MV-4-11 (cell line): ENCODE data around the gene TTLL10.
A peak's percentile ranks its signal among the peaks of the same experiment; 100 is the strongest.
"Not testable (repeated sequence)": the region's sequence is repeated elsewhere in the genome, so short reads cannot be mapped to it uniquely, and the experiment has no call there.

Source experiments
- DNase-seq: peaks from one replicate; lab custom pipeline; 2025; lab: John Stamatoyannopoulos, UW

Gene TTLL10

DNA sequence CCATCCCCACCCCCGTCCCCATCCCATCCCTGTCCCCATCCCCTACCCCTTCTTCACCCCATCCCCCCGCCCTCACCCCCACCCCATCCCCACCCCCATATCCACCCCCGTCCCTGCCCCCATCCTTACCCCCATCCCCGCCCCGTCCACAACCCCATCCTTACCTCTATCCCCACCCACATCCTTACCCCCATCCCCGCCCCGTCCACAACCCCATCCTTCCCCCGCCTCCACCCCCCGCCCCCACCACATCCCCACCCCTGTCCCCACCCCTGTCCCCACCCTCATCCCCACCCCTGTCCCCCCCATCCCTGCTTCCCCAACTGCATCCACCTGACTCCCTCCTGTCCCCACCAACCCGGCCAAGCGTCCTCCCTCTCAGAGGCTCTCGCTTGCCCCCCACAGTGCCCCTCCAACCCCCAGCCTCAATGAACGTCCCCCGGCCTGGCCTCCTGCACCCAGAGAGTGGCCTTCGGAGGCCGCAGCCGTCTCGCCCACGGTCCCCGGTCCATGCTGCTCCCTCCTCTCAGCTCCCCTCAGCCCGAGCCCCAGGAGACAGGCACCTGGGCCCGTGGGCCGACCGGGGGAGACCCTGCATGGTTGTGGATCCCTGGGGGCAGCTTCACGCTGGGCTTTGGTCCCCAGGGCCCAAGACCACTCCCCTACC is 32.3 kb upstream of the TTLL10 start:
- DNase-seq = no peak

DNA sequence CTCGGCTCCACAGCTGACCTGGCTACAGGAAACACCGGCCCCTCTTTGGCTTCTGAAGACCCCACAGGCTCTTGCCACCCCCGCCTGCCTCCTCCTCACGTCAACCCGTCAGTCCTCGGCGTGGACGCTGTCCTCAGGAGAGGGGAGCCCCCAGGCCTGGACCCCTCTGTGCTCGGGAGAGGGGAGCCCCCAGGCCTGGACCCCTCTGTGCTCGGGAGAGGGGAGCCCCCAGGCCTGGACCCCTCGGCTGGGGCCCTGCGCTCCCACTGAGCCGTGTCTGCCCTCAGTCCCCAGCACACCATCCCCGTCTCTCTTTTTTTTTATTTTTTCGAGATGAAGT is 31.8 kb upstream of the TTLL10 start:
- DNase-seq = no peak

DNA sequence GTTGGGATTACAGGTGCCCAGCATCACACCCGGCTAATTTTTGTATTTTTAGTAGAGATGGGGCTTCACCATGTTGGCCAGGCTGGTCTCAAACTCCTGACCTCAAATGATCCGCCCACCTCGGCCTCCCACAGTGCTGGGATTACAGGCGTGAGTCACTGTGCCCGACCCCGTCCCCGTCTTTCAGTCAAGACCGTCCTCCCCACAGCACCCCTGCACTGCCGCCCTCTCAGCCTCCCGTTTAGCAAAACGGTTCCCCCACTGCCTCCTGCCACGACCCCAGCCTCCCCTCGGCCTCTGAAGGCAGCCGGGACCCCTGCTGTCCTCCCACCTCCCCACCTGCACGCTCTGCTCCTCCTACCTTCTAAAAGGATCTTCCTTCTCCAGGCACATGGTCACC is 31.3 kb upstream of the TTLL10 start:
- DNase-seq = not testable (repeated sequence)

GRCh38 chr1:1142844-1143243 is 30.8 kb upstream of the TTLL10 start:
- DNase-seq = no peak

GRCh38 chr1:1143636-1144035 is 30.0 kb upstream of the TTLL10 start:
- DNase-seq = no peak

GRCh38 chr1:1144122-1144842 is 29.4 kb upstream of the TTLL10 start:
- DNase-seq = peak; percentile 31

GRCh38 chr1:1144843-1145546 is 28.7 kb upstream of the TTLL10 start:
- DNase-seq = no peak

DNA sequence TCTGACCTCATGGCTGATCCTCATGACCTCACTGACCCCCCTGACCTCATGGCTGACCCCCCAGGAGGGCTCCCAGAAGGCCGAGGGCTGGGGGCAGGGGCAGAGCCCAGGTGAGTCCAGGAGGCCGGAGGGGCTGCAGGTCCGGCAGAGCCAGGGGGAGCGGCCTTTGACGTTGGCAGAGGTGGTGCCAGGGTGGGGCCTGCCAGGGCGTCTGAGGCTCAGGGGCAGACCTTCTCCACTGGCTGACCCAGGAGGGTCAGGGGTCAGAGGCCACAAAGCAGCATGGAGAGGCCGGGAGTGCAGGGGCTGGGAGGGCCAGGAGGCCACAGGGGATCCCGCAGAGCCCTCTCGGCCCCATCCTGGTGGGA is 28.1 kb upstream of the TTLL10 start:
- no peak for DNase-seq

- no peak for DNase-seq
Observed at GRCh38 chr1:1146026-1146425, 27.7 kb upstream of the TTLL10 start.

DNA sequence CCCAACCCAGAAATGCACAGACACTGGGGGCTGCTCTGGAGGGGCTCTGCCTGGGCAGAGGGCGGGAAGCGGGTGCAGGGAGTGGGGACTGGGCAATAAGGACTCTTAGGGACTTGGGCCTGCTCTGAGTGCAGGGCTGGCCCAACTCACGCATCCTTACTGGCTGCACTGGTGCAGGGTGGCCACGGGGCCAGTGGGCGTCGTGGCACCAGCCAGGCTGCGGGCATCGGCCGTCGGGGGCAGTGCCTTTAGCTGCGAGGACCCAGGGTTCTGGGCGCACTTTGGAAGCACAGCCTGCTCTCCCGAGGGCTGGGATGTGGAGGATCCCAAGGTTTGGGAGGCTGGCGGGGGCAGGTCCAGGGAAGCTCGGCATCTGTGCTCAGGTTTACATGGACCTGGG is 27.1 kb upstream of the TTLL10 start:
- no peak for DNase-seq

DNA sequence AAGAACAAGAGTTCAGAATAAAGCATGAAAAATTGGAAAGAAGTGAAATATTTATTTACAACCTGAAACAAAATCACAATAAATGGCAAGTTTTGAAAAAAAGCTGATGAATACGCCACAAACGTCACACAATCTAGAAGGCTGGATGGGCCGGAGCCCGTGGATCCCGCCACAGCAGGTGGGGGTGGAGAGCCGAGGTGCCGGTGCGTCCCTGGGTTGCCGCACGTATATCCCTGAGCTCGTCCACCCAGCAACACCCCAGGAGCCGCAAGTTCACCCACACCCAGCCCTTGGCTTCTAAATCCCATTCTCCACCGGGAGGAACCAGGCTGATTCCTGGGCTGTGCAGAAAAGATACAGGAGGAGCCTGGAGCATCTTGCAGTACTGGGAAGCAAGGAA is 25.6 kb upstream of the TTLL10 start:
- DNase-seq = no peak

- no peak for DNase-seq
Observed at GRCh38 chr1:1148569-1148968, 25.1 kb upstream of the TTLL10 start.

GRCh38 chr1:1149416-1149815 is 24.3 kb upstream of the TTLL10 start:
- no peak for DNase-seq

- DNase-seq = no peak
Observed at GRCh38 chr1:1150100-1150499, 23.6 kb upstream of the TTLL10 start.

GRCh38 chr1:1151306-1151705 is 22.4 kb upstream of the TTLL10 start:
- DNase-seq = no peak

DNA sequence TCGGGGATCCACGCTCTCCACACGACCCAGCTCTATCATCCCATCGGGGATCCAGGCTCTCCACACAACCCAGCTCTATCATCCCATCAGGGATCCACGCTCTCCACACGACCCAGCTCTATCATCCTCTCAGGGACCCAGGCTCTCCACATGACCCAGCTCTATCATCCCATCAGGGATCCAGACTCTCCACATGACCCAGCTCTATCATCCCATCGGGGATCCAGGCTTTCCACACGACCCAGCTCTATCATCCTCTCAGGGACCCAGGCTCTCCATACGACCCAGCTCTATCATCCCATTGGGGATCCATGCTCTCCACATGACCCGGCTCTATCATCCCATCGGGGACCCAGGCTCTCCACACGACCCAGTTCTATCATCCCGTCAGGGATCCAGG is 21.2 kb upstream of the TTLL10 start:
- not testable (repeated sequence) for DNase-seq

GRCh38 chr1:1153215-1153614 is 20.5 kb upstream of the TTLL10 start:
- not testable (repeated sequence) for DNase-seq

DNA sequence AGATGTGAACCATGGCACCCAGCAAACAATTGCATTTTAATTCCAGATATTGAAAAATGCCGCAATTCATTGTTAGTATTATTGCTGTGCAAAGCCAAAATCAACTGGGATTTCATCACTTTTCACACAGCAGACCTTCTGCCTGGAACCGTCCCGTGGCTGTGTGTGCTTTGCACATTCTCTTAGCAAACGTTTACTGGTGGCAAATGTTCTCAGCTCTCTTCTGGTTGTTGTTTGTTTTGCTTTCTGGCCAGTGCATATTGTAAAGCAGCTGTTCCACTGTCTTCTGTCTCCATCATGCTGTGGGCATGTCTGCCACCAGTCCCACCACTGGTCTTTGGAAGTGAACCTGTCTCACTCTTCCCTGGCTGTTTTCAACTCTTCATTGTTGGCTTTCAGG is 19.8 kb upstream of the TTLL10 start:
- no peak for DNase-seq

DNA sequence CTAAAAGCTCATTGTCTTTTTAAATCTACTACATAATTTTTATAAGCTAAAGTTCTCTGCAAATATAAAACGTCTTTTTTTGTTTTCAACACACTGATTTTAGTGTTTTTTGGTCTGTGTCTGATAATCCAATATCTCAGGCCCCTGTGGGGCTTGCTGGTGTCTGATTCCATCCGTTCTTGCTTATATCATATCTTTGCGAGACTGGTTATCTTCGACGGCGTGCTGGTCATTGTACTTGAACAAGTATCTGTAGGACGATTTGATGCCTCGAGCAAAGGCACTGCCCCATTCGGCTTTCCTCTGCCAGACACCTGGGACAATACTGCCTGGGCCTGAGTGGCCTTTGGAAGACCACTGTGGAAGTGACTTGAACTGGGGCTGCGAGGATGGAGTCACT is 18.4 kb upstream of the TTLL10 start:
- no peak for DNase-seq

DNA sequence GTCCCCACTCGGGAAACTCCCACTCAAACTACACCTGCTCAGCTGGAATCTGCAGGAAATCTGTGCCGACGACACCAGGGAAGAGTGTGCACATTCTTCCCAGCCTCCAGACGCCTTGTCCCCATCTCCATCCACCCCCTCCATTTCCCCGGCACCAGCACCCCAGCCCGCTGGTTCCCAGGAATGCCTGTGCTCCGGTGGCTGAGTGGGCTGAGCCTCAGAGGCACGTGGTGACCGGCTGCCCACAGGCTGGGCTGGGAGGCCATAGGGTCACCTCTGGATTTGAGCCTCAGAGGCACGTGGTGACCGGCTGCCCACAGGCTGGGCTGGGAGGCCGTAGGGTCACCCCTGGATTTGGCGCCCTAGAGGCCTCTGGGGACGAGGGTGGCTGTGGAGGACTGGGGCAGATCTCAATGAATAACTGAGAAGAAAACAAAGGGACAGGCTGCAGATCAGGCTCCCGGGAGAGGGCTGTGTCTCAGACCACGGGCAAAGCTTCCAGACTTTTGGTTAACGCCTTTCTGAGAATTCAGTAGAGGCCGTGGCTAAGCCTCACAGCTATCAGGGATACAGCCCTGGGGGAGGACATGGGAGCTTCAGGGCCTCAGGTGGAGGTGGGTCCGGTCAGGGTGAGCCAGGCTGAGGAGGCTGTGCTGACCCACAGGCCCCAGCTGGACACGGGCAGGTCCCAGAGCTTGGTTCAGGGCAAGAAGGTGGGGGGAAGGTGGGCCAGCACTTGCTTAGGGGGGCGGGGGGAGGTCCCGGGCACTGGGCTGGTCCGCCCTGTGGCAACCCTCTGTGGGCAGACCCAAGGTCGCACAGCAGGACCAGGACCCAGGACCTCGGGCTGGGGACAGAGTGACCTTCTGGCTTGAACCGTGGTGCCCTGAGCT is 17.3 kb upstream of the TTLL10 start:
- no peak for DNase-seq

GRCh38 chr1:1157033-1157365 is 16.7 kb upstream of the TTLL10 start:
- DNase-seq = no peak

- DNase-seq = peak; percentile 80
Observed at GRCh38 chr1:1157426-1157913, 16.2 kb upstream of the TTLL10 start.
